K562 (cell line): ENCODE data around the gene PRXL2B. TPM values are rescaled to one million over a fixed set of nuclear protein-coding genes. Genes with fewer than 3 reads are reported as not detected.

ENCODE experiments used
- CAMTA2 ChIP-seq: fragments of 250-450 bp; sonication (Bioruptor Pico); conservative IDR thresholded peaks from 2 replicates; pipeline ENCODE4 v1.5.1; 2022
- DACH1 ChIP-seq: fragments of 450-650 bp; IDR thresholded peaks from 2 replicates; pipeline ENCODE4 v1.6.1; 2018; ENCODE audit not compliant: partially characterized antibody
- DIDO1 ChIP-seq: fragments of 450-650 bp; IDR thresholded peaks from 2 replicates; pipeline ENCODE4 v1.6.1; 2016; ENCODE audit warnings: low read depth, missing biosample characterization, missing genetic modification characterization
- HDGF ChIP-seq: fragments of 450-650 bp; IDR thresholded peaks from 2 replicates; pipeline ENCODE4 v1.6.1; 2016
- HOXB6 ChIP-seq: fragments of 250-450 bp; sonication (Bioruptor Pico); IDR thresholded peaks from 2 replicates; pipeline ENCODE4 v1.5.1; 2022; ENCODE audit warnings: mild to moderate bottlenecking, borderline replicate concordance
- LCOR ChIP-seq: sonication (generic); formaldehyde crosslinking; IDR thresholded peaks from 2 replicates; pipeline ENCODE4 v1.8.0; 2022; ENCODE audit warnings: mild to moderate bottlenecking, missing genetic modification reagents
- PPARD ChIP-seq: fragments of 250-450 bp; sonication (Bioruptor Pico); IDR thresholded peaks from 2 replicates; pipeline ENCODE4 v1.8.0; 2022; ENCODE audit warnings: inconsistent platforms, mild to moderate bottlenecking, moderate library complexity
- RBFOX2 ChIP-seq: fragments of 200-400 bp; formaldehyde crosslinking; IDR thresholded peaks from 2 replicates; pipeline ENCODE4 v1.6.1; 2017; ENCODE audit warnings: low read depth, mild to moderate bottlenecking, low read length, moderate library complexity
- SETDB1 ChIP-seq: IDR thresholded peaks from one replicate; pipeline ENCODE4 v1.6.1; 2012; ENCODE audit warnings: low read length, control low read depth, inconsistent platforms
- SMARCC2 ChIP-seq: fragments of 450-650 bp; IDR thresholded peaks from 2 replicates; pipeline ENCODE4 v1.6.1; 2017; ENCODE audit warnings: antibody characterized with exemption, moderate library complexity, mild to moderate bottlenecking, low read depth
- ZFPM2 ChIP-seq: fragments of 250-450 bp; sonication (Bioruptor Pico); IDR thresholded peaks from 2 replicates; pipeline ENCODE4 v1.5.1; 2022; ENCODE audit warnings: mild to moderate bottlenecking
- polyA plus RNA-seq, 8 experiments: library from polyadenylated mRNA; depleted of rRNA in 4 of 8; stranded (reverse) in 5 of 8; unstranded in 3 of 8; fragments of >200 nt; fragmentation: Nextera tagmentation in 2 of 8; fragmentation: Illumina TruSeq in 1 of 8; extraction: Ambion mirVana in 2 of 8; extraction: Trizol in 1 of 8; gene quantifications; 2 replicates each; pipeline versions ENCODE4 v1.2.1 to v1.2.3, GENCODE V29; 2011 to 2014; ENCODE audit warnings: inconsistent platforms in 1 of 8, missing spikeins in 1 of 8
- total RNA-seq, 7 experiments: library from RNA; depleted of rRNA in 6 of 7; stranded (reverse); fragments of >200 nt in 6 of 7; fragmentation: Illumina TruSeq in 2 of 7; extraction: Trizol in 2 of 7; gene quantifications; 2 replicates each; pipeline versions ENCODE4 v1.2.1 to v1.2.3, GENCODE V29; 2011 to 2021; ENCODE audit warnings: low replicate concordance in 1 of 7
- TF ChIP-seq, protein P1 (sequence below): sonication (generic); formaldehyde crosslinking; IDR thresholded peaks from 2 replicates; pipeline ENCODE4 v1.8.0; 2022; ENCODE audit warnings: mild to moderate bottlenecking, missing genetic modification reagents
- TF ChIP-seq, protein P2 (sequence below), 2 experiments: fragments of 200-800 bp in 1 of 2; sonication (Bioruptor generic) in 1 of 2; sonication (generic) in 1 of 2; formaldehyde crosslinking in 1 of 2; IDR thresholded peaks in 1 of 2; conservative IDR thresholded peaks in 1 of 2; 2 replicates each; pipeline versions ENCODE4 v1.5.0 to v1.6.1; 2016 to 2020; ENCODE audit warnings: missing compliant biosample characterization in 1 of 2, missing genetic modification characterization in 1 of 2, missing genetic modification reagents in 1 of 2
- TF ChIP-seq, protein P3 (sequence below): fragments of 450-650 bp; formaldehyde crosslinking; IDR thresholded peaks from 2 replicates; pipeline ENCODE4 v1.4.0; 2022; ENCODE audit warnings: missing genetic modification characterization
- TF ChIP-seq, protein P4 (sequence below): sonication (generic); formaldehyde crosslinking; IDR thresholded peaks from 2 replicates; pipeline ENCODE4 v1.8.0; 2023; ENCODE audit warnings: mild to moderate bottlenecking, missing genetic modification reagents
- TF ChIP-seq, protein P5 (sequence below): fragments of 250-450 bp; sonication (Bioruptor Pico); IDR thresholded peaks from 2 replicates; pipeline ENCODE4 v1.5.0; 2020; ENCODE audit warnings: mild to moderate bottlenecking, borderline replicate concordance

Gene PRXL2B
- total and polyA plus RNA-seq, 9 of the 15 experiments (the other 6 are each of a cell fraction or from before 2014, with no cell fraction given), result 0.99 to 25.3 (median 11.8) TPM

DNA sequence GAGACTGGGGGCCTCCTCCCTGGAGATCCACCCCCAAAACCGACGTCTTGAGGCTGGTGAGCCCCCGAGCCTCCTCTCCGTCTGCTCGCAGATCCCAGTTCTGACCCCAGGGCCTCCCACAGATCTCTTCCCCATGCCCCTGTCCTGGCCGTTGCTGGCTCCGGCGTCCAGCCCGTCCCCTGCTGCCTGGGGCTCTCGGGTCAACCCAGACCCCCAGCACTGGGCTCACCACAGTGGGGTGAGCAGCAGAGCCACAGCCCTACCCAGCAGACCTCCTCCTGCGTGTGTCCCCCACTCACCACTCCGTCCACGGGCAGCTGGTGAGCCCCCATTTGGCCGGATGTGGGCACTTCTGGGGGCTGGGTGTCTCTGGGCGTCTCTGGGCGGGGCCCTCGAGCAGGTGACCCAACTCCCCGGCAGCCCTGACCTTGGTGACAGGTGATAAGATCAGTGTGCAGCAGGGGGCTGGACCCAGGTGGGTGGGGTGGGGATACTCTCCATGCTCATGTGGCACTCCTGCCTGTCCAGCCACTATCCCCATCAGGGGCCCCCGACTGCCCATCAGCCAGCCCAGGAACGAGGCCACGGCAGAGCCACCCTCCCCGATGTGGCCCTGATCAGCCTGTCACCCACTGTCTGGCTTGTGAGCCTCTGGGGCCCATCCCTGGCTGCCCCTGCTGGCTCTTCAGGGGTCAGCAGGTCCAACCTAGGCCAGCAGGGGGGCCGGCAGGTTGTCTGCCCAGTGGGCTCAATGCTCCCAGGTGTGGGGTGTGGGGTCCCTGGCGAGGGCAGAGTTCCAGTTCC lies 29.7 kb upstream of the PRXL2B start (continued):
- TF ChIP-seq, protein P1, sequence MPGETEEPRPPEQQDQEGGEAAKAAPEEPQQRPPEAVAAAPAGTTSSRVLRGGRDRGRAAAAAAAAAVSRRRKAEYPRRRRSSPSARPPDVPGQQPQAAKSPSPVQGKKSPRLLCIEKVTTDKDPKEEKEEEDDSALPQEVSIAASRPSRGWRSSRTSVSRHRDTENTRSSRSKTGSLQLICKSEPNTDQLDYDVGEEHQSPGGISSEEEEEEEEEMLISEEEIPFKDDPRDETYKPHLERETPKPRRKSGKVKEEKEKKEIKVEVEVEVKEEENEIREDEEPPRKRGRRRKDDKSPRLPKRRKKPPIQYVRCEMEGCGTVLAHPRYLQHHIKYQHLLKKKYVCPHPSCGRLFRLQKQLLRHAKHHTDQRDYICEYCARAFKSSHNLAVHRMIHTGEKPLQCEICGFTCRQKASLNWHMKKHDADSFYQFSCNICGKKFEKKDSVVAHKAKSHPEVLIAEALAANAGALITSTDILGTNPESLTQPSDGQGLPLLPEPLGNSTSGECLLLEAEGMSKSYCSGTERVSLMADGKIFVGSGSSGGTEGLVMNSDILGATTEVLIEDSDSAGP (CRISPR knock-in tag), result no peak
- no peak for TF ChIP-seq CAMTA2 (CRISPR knock-in tag)
- TF ChIP-seq SETDB1, result no peak
- TF ChIP-seq LCOR (CRISPR knock-in tag), result no peak
- TF ChIP-seq SMARCC2, result no peak
- TF ChIP-seq, protein P2, sequence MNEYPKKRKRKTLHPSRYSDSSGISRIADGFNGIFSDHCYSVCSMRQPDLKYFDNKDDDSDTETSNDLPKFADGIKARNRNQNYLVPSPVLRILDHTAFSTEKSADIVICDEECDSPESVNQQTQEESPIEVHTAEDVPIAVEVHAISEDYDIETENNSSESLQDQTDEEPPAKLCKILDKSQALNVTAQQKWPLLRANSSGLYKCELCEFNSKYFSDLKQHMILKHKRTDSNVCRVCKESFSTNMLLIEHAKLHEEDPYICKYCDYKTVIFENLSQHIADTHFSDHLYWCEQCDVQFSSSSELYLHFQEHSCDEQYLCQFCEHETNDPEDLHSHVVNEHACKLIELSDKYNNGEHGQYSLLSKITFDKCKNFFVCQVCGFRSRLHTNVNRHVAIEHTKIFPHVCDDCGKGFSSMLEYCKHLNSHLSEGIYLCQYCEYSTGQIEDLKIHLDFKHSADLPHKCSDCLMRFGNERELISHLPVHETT (CRISPR knock-in tag; conservative IDR thresholded peaks at IDR 0.05 in 1 of 2, IDR thresholded peaks at IDR 0.05 in 1 of 2), result peak in 1 of 2 experiments; percentile 21; a peak in 1 of 4 replicates
- TF ChIP-seq, protein P3, sequence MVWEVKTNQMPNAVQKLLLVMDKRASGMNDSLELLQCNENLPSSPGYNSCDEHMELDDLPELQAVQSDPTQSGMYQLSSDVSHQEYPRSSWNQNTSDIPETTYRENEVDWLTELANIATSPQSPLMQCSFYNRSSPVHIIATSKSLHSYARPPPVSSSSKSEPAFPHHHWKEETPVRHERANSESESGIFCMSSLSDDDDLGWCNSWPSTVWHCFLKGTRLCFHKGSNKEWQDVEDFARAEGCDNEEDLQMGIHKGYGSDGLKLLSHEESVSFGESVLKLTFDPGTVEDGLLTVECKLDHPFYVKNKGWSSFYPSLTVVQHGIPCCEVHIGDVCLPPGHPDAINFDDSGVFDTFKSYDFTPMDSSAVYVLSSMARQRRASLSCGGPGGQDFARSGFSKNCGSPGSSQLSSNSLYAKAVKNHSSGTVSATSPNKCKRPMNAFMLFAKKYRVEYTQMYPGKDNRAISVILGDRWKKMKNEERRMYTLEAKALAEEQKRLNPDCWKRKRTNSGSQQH (CRISPR knock-in tag), result no peak
- 0 out of 2 replicates have a peak, but pooled peaks have one; percentile 19 for TF ChIP-seq RBFOX2
- TF ChIP-seq HOXB6 (CRISPR knock-in tag), result no peak
- TF ChIP-seq ZFPM2 (CRISPR knock-in tag), result no peak
- TF ChIP-seq, protein P4, sequence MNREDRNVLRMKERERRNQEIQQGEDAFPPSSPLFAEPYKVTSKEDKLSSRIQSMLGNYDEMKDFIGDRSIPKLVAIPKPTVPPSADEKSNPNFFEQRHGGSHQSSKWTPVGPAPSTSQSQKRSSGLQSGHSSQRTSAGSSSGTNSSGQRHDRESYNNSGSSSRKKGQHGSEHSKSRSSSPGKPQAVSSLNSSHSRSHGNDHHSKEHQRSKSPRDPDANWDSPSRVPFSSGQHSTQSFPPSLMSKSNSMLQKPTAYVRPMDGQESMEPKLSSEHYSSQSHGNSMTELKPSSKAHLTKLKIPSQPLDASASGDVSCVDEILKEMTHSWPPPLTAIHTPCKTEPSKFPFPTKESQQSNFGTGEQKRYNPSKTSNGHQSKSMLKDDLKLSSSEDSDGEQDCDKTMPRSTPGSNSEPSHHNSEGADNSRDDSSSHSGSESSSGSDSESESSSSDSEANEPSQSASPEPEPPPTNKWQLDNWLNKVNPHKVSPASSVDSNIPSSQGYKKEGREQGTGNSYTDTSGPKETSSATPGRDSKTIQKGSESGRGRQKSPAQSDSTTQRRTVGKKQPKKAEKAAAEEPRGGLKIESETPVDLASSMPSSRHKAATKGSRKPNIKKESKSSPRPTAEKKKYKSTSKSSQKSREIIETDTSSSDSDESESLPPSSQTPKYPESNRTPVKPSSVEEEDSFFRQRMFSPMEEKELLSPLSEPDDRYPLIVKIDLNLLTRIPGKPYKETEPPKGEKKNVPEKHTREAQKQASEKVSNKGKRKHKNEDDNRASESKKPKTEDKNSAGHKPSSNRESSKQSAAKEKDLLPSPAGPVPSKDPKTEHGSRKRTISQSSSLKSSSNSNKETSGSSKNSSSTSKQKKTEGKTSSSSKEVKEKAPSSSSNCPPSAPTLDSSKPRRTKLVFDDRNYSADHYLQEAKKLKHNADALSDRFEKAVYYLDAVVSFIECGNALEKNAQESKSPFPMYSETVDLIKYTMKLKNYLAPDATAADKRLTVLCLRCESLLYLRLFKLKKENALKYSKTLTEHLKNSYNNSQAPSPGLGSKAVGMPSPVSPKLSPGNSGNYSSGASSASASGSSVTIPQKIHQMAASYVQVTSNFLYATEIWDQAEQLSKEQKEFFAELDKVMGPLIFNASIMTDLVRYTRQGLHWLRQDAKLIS (CRISPR knock-in tag), result 0 out of 2 replicates have a peak, but pooled peaks have one; percentile 33
- TF ChIP-seq DIDO1 (tag), result no peak
- no peak for TF ChIP-seq HDGF
- no peak for TF ChIP-seq PPARD
- TF ChIP-seq, protein P5, sequence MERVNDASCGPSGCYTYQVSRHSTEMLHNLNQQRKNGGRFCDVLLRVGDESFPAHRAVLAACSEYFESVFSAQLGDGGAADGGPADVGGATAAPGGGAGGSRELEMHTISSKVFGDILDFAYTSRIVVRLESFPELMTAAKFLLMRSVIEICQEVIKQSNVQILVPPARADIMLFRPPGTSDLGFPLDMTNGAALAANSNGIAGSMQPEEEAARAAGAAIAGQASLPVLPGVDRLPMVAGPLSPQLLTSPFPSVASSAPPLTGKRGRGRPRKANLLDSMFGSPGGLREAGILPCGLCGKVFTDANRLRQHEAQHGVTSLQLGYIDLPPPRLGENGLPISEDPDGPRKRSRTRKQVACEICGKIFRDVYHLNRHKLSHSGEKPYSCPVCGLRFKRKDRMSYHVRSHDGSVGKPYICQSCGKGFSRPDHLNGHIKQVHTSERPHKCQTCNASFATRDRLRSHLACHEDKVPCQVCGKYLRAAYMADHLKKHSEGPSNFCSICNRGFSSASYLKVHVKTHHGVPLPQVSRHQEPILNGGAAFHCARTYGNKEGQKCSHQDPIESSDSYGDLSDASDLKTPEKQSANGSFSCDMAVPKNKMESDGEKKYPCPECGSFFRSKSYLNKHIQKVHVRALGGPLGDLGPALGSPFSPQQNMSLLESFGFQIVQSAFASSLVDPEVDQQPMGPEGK (CRISPR knock-in tag), result no peak
- TF ChIP-seq DACH1, result no peak
